Vagina (tissue), 2 donors: ENCODE measurements around the gene ERH.

ENCODE experiments used
- CTCF ChIP-seq, 3 experiments: fragments of 450-650 bp in 2 of 3; fragments of 200-600 bp in 1 of 3; sonication (generic) in 1 of 3; IDR thresholded peaks; one replicate each; pipeline ENCODE4 v1.5.1; 2017 to 2019; ENCODE audit warnings: antibody characterized with exemption in 3 of 3, mild to moderate bottlenecking in 2 of 3, moderate library complexity in 2 of 3
- POLR2A ChIP-seq, 2 donors: fragments of 450-650 bp; IDR thresholded peaks; one replicate each; pipeline ENCODE4 v1.6.1; 2017; ENCODE audit warnings: antibody characterized with exemption in 2 of 2, mild to moderate bottlenecking in 2 of 2, moderate library complexity in 2 of 2

GRCh38 chr14:69368381-69368780, 29.7 kb downstream of the ERH start:
- TF ChIP-seq CTCF (IDR thresholded peaks at IDR 0.05) (no peak), POLR2A (IDR thresholded peaks at IDR 0.05) (no peak)
